ENCODE data around the gene B3GAT3.

B3GAT3 gene

DNA sequence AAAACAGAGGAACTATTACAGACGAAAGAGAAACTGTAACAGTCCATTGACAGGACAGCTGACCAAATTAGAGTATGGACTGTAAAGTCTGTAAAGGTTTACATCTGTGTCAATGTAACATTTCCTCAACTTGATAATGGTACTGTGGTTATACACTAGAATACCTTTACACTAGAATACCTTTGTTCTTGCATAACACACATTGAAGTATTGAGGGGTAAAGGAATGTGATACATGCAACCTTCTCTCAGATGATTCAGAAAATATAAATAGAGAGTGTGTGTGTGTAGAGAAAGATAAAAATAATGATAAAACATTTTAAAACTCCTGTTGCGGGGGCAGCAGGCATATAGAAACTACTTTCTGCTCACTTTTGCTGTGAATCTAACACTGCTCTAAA lies 42.5 kb downstream of the B3GAT3 start:
- Histone ChIP-seq H3K4me3 (ENCODE audit: low read length in 2 of 2) (no peak overlapping the region), H3K4me1 (ENCODE audit: control insufficient read depth in 2 of 2, insufficient read depth in 2 of 2, low read length in 2 of 2) (peaks cover 15 to 19% of the 10 kb centered on the region in 2 donors), H3K27ac (ENCODE audit: low read depth in 2 of 2, low read length in 2 of 2) (no peak overlapping the region), H3K36me3 (ENCODE audit: control insufficient read depth in 2 of 2, insufficient read depth in 2 of 2, low read length in 2 of 2) (peaks cover 15 to 35% of the 10 kb centered on the region in 2 donors), H3K9ac (ENCODE audit: low read depth in 1 of 2, low read length in 2 of 2) (no peak overlapping the region), H3K9me3 (ENCODE audit: control insufficient read depth in 2 of 2, low read length in 2 of 2) (no peaks in the 10 kb centered on the region), H3K27me3 (ENCODE audit: control insufficient read depth in 2 of 2, insufficient read depth in 2 of 2, low read length in 2 of 2) (no peaks in the 10 kb centered on the region)

DNA sequence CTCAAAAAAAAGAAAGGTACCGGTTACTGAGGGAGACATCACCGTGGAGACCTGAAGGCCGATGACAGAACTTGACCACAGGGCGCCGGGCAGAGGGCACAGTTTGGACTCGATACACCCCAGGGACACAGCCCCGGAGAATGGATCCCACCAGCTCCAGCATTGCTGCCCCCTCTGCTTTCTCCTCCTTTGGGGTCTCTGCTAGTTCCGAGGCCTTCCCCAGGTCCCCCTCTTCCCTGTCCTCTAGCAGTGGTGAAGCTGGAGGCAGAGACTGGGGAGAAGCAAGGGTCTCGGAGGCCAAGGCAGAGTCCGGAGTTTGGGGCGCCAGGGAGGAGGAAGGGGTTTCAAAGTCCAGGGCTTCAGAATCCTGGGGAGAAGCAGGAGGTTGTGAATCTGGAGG lies 43.2 kb downstream of the B3GAT3 start:
- Histone ChIP-seq H3K4me1 (ENCODE audit: control insufficient read depth in 2 of 2, insufficient read depth in 2 of 2, low read length in 2 of 2) (peaks cover 15 to 19% of the 10 kb centered on the region in 2 donors), H3K27ac (ENCODE audit: low read depth in 2 of 2, low read length in 2 of 2) (no peak overlapping the region), H3K4me3 (ENCODE audit: low read length in 2 of 2) (no peak overlapping the region), H3K9ac (ENCODE audit: low read depth in 1 of 2, low read length in 2 of 2) (no peak overlapping the region), H3K9me3 (ENCODE audit: control insufficient read depth in 2 of 2, low read length in 2 of 2) (no peaks in the 10 kb centered on the region), H3K36me3 (ENCODE audit: control insufficient read depth in 2 of 2, insufficient read depth in 2 of 2, low read length in 2 of 2) (peaks cover 15 to 35% of the 10 kb centered on the region in 2 donors), H3K27me3 (ENCODE audit: control insufficient read depth in 2 of 2, insufficient read depth in 2 of 2, low read length in 2 of 2) (no peaks in the 10 kb centered on the region)

DNA sequence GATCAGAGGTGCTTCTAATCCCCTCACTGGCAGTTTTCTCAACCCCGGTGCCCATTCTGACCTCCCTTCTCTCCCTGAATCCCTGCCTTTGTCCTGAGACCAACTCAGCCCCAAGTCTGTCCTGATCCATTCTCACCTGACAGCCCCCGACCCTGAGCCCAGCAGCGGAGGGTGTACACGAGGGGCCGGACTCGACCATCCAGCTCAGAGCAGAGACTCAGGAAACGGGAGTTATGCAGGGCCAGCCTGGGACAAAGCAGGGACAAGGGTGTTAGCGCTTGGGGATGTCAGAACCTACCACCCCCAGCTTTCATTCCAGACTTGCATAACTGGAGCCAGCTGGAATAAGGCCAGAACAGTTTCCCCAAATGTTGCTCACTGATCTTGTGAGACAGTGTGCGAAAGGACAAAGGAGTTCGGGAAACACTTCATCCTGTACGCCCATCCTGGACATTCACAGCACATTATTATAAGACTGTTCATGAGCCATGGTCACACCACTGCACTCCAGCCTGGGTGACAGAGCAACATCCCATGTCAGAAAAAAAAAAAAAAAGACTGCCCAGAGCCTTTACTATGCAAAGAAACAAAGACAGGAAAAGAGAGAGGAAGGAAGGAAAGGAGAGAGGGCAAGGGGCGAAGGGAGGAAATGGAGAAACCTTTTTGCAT lies 44.6 kb downstream of the B3GAT3 start:
- Histone ChIP-seq H3K4me1 (ENCODE audit: control insufficient read depth in 2 of 2, insufficient read depth in 2 of 2, low read length in 2 of 2) (peaks cover 23 to 26% of the 10 kb centered on the region in 2 donors), H3K9me3 (ENCODE audit: control insufficient read depth in 2 of 2, low read length in 2 of 2) (no peaks in the 10 kb centered on the region), H3K36me3 (ENCODE audit: control insufficient read depth in 2 of 2, insufficient read depth in 2 of 2, low read length in 2 of 2) (peaks cover 15 to 35% of the 10 kb centered on the region in 2 donors), H3K9ac (ENCODE audit: low read depth in 1 of 2, low read length in 2 of 2) (no peak overlapping the region), H3K27me3 (ENCODE audit: control insufficient read depth in 2 of 2, insufficient read depth in 2 of 2, low read length in 2 of 2) (no peaks in the 10 kb centered on the region), H3K27ac (ENCODE audit: low read depth in 2 of 2, low read length in 2 of 2) (peak overlapping the region; percentile 41 to 53), H3K4me3 (ENCODE audit: low read length in 2 of 2) (no peak overlapping the region)

DNA sequence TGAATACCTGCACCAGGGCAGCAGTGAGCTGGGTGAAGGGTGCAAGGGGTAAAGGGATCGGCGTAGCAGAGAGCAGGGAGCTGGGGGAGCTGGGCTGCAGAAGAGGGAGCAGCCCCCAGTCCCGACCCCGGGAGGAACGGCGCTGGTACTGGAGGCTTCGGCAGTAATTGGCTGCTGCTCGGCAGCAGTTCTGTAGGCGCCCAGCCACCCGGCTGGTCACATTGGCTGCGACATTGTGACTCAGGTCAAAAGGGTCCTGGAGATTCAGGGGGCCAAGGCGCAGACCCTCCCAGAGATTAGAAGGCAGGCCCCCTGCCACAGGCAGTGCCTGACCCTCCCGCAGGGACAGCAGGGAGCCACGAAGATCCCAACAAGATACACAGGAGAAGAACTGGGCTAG lies 45.9 kb downstream of the B3GAT3 start:
- no peaks in the 10 kb centered on the region for H3K9me3 ChIP-seq (ENCODE audit: control insufficient read depth in 2 of 2, low read length in 2 of 2)
- peak overlapping the region; percentile 95 for H3K9ac ChIP-seq (ENCODE audit: low read depth in 1 of 2, low read length in 2 of 2)
- H3K4me1 ChIP-seq (ENCODE audit: control insufficient read depth in 2 of 2, insufficient read depth in 2 of 2, low read length in 2 of 2) = peaks cover 26 to 27% of the 10 kb centered on the region in 2 donors
- H3K36me3 ChIP-seq (ENCODE audit: control insufficient read depth in 2 of 2, insufficient read depth in 2 of 2, low read length in 2 of 2) = peaks cover 22 to 38% of the 10 kb centered on the region in 2 donors
- peak overlapping the region in 1 of 2 donors; percentile 93 for H3K27ac ChIP-seq (ENCODE audit: low read depth in 2 of 2, low read length in 2 of 2)
- H3K4me3 ChIP-seq (ENCODE audit: low read length in 2 of 2) = peak overlapping the region in 1 of 2 donors; percentile 93
- no peaks in the 10 kb centered on the region for H3K27me3 ChIP-seq (ENCODE audit: control insufficient read depth in 2 of 2, insufficient read depth in 2 of 2, low read length in 2 of 2)

DNA sequence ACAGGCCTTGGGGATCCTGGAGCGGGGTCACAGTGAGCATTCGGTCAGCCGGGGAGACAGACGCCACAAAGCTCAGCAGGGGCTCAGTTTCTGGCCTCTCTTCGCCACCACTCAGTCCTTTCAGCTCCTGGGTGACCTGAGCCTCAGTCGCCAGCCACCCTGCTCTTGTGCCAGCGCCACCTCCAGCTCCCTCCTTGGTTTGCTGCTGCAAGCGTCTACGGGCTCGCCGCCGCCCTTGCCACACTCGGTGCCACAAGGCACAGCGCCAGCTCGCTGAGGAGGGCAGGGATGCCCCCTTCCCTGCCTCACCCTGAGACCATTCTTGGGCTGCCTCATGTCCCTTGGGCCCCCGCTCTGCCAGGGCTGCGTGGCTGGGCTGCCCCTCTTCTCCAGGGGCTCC lies 46.6 kb downstream of the B3GAT3 start:
- Histone ChIP-seq H3K36me3 (ENCODE audit: control insufficient read depth in 2 of 2, insufficient read depth in 2 of 2, low read length in 2 of 2) (peaks cover 26 to 41% of the 10 kb centered on the region in 2 donors), H3K9me3 (ENCODE audit: control insufficient read depth in 2 of 2, low read length in 2 of 2) (no peaks in the 10 kb centered on the region), H3K27ac (ENCODE audit: low read depth in 2 of 2, low read length in 2 of 2) (peak overlapping the region; percentile 91 to 93), H3K4me3 (ENCODE audit: low read length in 2 of 2) (peak overlapping the region; percentile 71 to 93), H3K4me1 (ENCODE audit: control insufficient read depth in 2 of 2, insufficient read depth in 2 of 2, low read length in 2 of 2) (peaks cover 26 to 27% of the 10 kb centered on the region in 2 donors), H3K9ac (ENCODE audit: low read depth in 1 of 2, low read length in 2 of 2) (peak overlapping the region; percentile 95), H3K27me3 (ENCODE audit: control insufficient read depth in 2 of 2, insufficient read depth in 2 of 2, low read length in 2 of 2) (no peaks in the 10 kb centered on the region)

DNA sequence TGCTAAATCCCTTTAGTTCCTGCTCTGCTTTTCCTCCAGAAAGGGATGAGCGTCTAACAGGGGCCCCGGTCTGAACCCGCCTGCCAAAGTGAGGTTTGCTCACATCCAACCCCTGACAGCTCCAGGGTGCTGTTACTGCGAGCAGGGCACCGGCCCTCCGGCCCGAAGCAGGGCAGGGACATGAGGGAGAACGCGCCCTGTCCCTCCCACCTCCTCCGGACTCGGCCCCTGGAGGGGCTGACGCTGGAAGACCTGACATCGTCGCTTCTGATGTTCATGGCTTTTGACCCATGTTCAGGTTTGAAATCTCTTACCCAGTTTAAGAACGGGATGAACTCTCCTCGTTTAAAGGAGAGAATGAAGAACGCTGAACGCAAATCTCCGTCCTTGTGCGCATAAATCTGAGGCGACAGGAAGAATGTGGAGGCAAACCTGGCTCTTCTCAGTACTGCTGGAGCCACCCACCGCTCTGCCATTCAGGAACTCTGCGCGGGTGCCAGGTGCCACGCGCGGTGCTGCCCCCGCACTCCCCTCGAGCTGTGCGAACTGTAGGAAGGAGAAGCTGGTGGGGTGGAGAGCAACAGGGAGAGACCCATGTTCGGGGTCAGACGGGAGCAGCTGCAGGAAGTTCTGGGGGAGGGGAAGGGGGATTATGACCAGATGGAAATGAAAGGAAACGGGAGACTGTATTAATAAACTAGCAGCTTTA lies 47.3 kb downstream of the B3GAT3 start:
- peaks cover 31 to 41% of the 10 kb centered on the region in 2 donors for H3K36me3 ChIP-seq (ENCODE audit: control insufficient read depth in 2 of 2, insufficient read depth in 2 of 2, low read length in 2 of 2)
- H3K9me3 ChIP-seq (ENCODE audit: control insufficient read depth in 2 of 2, low read length in 2 of 2) = no peaks in the 10 kb centered on the region
- peak overlapping the region; percentile 91 to 93 for H3K27ac ChIP-seq (ENCODE audit: low read depth in 2 of 2, low read length in 2 of 2)
- H3K4me1 ChIP-seq (ENCODE audit: control insufficient read depth in 2 of 2, insufficient read depth in 2 of 2, low read length in 2 of 2) = peaks cover 26 to 27% of the 10 kb centered on the region in 2 donors
- H3K4me3 ChIP-seq (ENCODE audit: low read length in 2 of 2) = peak overlapping the region; percentile 71 to 93
- H3K27me3 ChIP-seq (ENCODE audit: control insufficient read depth in 2 of 2, insufficient read depth in 2 of 2, low read length in 2 of 2) = no peaks in the 10 kb centered on the region
- peak overlapping the region; percentile 95 for H3K9ac ChIP-seq (ENCODE audit: low read depth in 1 of 2, low read length in 2 of 2)

DNA sequence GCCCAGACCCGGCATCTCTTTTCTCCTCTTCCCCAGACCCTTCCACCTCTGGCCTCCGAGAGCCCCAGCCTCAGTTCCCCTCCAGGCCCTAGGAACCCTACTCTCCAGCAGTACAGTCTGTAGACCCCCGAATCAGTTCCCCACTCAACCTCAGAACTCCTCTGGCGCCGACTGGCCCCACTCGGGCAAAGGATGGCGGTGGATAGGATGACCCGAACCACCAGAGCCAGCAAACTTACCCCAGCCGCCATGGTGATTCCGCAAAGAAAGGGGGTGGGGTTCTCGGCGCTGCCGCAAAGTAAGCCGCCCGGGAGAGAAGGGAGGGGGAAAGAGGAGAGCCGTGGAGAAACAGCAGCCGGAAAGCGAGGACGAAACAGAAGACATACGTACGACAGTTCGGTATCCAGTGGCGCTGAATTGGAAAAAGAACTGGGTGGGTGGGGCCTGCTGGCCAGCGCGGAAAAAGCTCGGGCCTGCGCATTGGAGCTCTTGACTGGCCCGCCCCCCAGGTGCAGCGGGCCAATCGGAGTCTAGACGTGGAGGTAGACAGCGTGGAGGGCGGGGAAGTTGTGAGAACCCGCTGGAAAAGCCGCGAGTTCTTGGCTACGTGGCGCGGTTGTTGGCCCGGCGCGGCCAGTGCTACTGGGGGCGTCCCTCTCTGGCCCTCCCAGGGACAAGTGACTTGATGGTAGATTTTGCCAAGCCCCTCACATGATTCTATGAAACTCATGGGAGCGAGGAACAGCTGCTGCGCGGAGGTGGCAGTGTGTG lies 48.0 kb downstream of the B3GAT3 start, which contains the start of gene EEF1G:
Gene EEF1G (minus strand): TSS at position 300 of the 771 bp plus-strand sequence. CDS start 49 bp downstream, at position 251.
- Histone ChIP-seq H3K27me3 (ENCODE audit: control insufficient read depth in 2 of 2, insufficient read depth in 2 of 2, low read length in 2 of 2) (no peaks in the 10 kb centered on the region), H3K4me3 (ENCODE audit: low read length in 2 of 2) (peak within 1 kb of the TSS; percentile 71 to 97), H3K4me1 (ENCODE audit: control insufficient read depth in 2 of 2, insufficient read depth in 2 of 2, low read length in 2 of 2) (peaks cover 26 to 27% of the 10 kb centered on the region in 2 donors), H3K9ac (ENCODE audit: low read depth in 1 of 2, low read length in 2 of 2) (peak within 1 kb of the TSS; percentile 95), H3K9me3 (ENCODE audit: control insufficient read depth in 2 of 2, low read length in 2 of 2) (no peaks in the 10 kb centered on the region), H3K36me3 (ENCODE audit: control insufficient read depth in 2 of 2, insufficient read depth in 2 of 2, low read length in 2 of 2) (peaks cover 31 to 46% of the 10 kb centered on the region in 2 donors), H3K27ac (ENCODE audit: low read depth in 2 of 2, low read length in 2 of 2) (peak within 1 kb of the TSS; percentile 91 to 93)

DNA sequence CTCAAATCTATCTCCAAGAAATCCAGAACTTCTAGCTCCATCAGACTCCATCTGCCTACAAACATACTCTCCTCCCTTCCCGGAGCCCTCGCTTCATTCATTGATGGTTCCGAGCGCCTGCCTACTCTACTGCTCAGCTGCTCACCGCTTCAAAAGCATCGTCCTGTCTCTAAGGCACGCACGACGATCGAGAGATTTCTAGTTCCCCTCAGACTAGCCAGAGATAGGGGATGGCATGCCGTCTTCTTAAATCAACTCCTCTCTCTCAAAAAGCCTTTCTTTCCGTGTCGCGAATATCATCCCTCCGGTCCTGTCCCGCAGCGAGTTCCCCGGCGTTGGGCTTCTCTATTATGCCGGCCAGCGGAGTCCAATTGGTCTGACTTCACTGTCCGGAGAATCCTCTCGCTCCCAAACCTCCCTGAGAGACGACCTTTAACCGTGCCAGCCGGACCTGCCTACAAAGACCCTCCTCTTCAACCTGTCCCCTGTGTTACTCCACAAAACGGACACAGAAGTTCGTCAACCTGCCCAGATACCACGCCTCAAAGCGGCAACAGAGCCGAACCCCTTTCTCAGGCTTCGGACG lies 48.7 kb downstream of the B3GAT3 start:
- Histone ChIP-seq H3K4me1 (ENCODE audit: control insufficient read depth in 2 of 2, insufficient read depth in 2 of 2, low read length in 2 of 2) (peaks cover 26 to 27% of the 10 kb centered on the region in 2 donors), H3K36me3 (ENCODE audit: control insufficient read depth in 2 of 2, insufficient read depth in 2 of 2, low read length in 2 of 2) (peaks cover 27 to 40% of the 10 kb centered on the region in 2 donors), H3K9me3 (ENCODE audit: control insufficient read depth in 2 of 2, low read length in 2 of 2) (no peaks in the 10 kb centered on the region), H3K27ac (ENCODE audit: low read depth in 2 of 2, low read length in 2 of 2) (peak overlapping the region; percentile 59 to 80), H3K4me3 (ENCODE audit: low read length in 2 of 2) (peak overlapping the region; percentile 71 to 97), H3K9ac (ENCODE audit: low read depth in 1 of 2, low read length in 2 of 2) (peak overlapping the region; percentile 78 to 95), H3K27me3 (ENCODE audit: control insufficient read depth in 2 of 2, insufficient read depth in 2 of 2, low read length in 2 of 2) (no peaks in the 10 kb centered on the region)

DNA sequence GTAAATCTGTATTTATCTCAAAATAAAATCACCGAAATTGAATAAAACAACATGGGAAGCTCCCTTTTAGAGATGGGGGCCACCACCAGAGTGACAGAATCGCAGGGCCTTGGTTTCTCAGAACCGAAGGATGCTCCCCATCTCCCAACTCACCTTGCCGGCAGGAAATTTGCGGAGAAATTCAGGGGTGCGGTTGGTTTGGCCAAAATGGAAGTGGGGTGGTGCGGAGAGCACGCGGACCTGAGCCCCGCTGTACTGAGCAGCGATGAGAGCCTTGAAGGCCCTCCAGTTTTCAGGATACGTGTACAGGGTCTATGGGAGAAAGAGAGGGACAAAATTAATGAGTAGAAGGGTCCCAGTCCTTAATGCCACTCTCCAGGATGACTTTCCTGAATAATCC lies 49.4 kb downstream of the B3GAT3 start:
- peaks cover 24 to 39% of the 10 kb centered on the region in 2 donors for H3K36me3 ChIP-seq (ENCODE audit: control insufficient read depth in 2 of 2, insufficient read depth in 2 of 2, low read length in 2 of 2)
- no peaks in the 10 kb centered on the region for H3K27me3 ChIP-seq (ENCODE audit: control insufficient read depth in 2 of 2, insufficient read depth in 2 of 2, low read length in 2 of 2)
- peaks cover 26 to 27% of the 10 kb centered on the region in 2 donors for H3K4me1 ChIP-seq (ENCODE audit: control insufficient read depth in 2 of 2, insufficient read depth in 2 of 2, low read length in 2 of 2)
- H3K4me3 ChIP-seq (ENCODE audit: low read length in 2 of 2) = peak overlapping the region in 1 of 2 donors; percentile 97
- H3K9me3 ChIP-seq (ENCODE audit: control insufficient read depth in 2 of 2, low read length in 2 of 2) = no peaks in the 10 kb centered on the region
- no peak overlapping the region for H3K27ac ChIP-seq (ENCODE audit: low read depth in 2 of 2, low read length in 2 of 2)
- H3K9ac ChIP-seq (ENCODE audit: low read depth in 1 of 2, low read length in 2 of 2) = peak overlapping the region; percentile 78 to 95

Data from mucosa of rectum (tissue), 2 donors.